Gastrocnemius medialis (tissue), 4 donors: Measurements from ENCODE around the gene GPR146. TPM values are rescaled to one million over a fixed set of nuclear protein-coding genes. Genes with fewer than 3 reads are reported as not detected.

ENCODE experiments used
- ATAC-seq, 2 donors: fragments of 150-250 bp; one replicate each; pipeline ENCODE4 v1.9.1; 2016
- DNase-seq, 2 donors: peaks; one replicate each; pipeline ENCODE4 v3.0.0-alpha.2; 2019
- H3K27ac ChIP-seq, 4 donors: fragments of 200-600 bp; sonication (generic); 1 replicate in 1 of 4; 2 replicates in 3 of 4; pipeline ENCODE4 v1.5.1; 2016 to 2018; ENCODE audit warnings: mild to moderate bottlenecking in 2 of 4, moderate library complexity in 1 of 4
- H3K27me3 ChIP-seq, 3 donors: fragments of 200-600 bp; sonication (generic) in 2 of 3; 1 replicate in 1 of 3; 2 replicates in 2 of 3; pipeline versions ENCODE4 v1.5.1 to v1.6.0; 2016 to 2019; ENCODE audit warnings: mild to moderate bottlenecking in 1 of 3, moderate library complexity in 1 of 3
- H3K36me3 ChIP-seq, 2 donors: fragments of 200-600 bp; sonication (generic) in 1 of 2; one replicate each; pipeline ENCODE4 v1.5.1; 2017 to 2018
- H3K4me1 ChIP-seq, 2 donors: fragments of 200-600 bp; sonication (generic) in 1 of 2; one replicate each; pipeline ENCODE4 v1.5.1; 2016 to 2017; ENCODE audit warnings: mild to moderate bottlenecking in 2 of 2
- H3K4me3 ChIP-seq, 4 donors: fragments of 200-600 bp; sonication (generic) in 3 of 4; 1 replicate in 1 of 4; 2 replicates in 3 of 4; pipeline ENCODE4 v1.5.1; 2016 to 2019; ENCODE audit warnings: mild to moderate bottlenecking in 2 of 4
- H3K9me3 ChIP-seq, 3 donors: fragments of 200-600 bp; sonication (generic) in 2 of 3; 1 replicate in 1 of 3; 2 replicates in 2 of 3; pipeline ENCODE4 v1.5.1; 2016 to 2019
- POLR2A ChIP-seq, 2 donors: fragments of 450-650 bp; IDR thresholded peaks; one replicate each; pipeline ENCODE4 v1.6.1; 2017; ENCODE audit warnings: antibody characterized with exemption in 2 of 2, mild to moderate bottlenecking in 2 of 2, moderate library complexity in 2 of 2
- in situ Hi-C, 4 donors: fragments of 200-750 bp; cut with MboI; loops; one replicate each; pipeline versions ENCODE4 v1.15.0 to v1.8.0; 2017; ENCODE audit warnings: low sequenced_read_pairs in 4 of 4
- intact Hi-C: fragments of 100-400 bp; cut with DNase I; formaldehyde crosslinking; loops from one replicate; pipeline ENCODE4 v1.15.1; 2023; ENCODE audit warnings: low total_unique reads
- total RNA-seq, 4 donors: library from RNA; depleted of rRNA; stranded (reverse); fragments of >200 nt; gene quantifications; one replicate each; pipeline versions ENCODE4 v1.1.0 to v1.2.3, GENCODE V29; 2016
- TF ChIP-seq, protein P1 (sequence below), 5 experiments: fragments of 450-650 bp in 3 of 5; fragments of 200-600 bp in 2 of 5; sonication (generic) in 2 of 5; IDR thresholded peaks in 4 of 5; conservative IDR thresholded peaks in 1 of 5; 1 replicate in 4 of 5; 2 replicates in 1 of 5; pipeline ENCODE4 v1.5.1; 2016 to 2019; ENCODE audit warnings: antibody characterized with exemption in 5 of 5, mild to moderate bottlenecking in 3 of 5, moderate library complexity in 3 of 5

GPR146 gene
- total RNA-seq, 4 donors from 2014 or later: 23.3 to 43.8 (median 29.5) TPM

DNA sequence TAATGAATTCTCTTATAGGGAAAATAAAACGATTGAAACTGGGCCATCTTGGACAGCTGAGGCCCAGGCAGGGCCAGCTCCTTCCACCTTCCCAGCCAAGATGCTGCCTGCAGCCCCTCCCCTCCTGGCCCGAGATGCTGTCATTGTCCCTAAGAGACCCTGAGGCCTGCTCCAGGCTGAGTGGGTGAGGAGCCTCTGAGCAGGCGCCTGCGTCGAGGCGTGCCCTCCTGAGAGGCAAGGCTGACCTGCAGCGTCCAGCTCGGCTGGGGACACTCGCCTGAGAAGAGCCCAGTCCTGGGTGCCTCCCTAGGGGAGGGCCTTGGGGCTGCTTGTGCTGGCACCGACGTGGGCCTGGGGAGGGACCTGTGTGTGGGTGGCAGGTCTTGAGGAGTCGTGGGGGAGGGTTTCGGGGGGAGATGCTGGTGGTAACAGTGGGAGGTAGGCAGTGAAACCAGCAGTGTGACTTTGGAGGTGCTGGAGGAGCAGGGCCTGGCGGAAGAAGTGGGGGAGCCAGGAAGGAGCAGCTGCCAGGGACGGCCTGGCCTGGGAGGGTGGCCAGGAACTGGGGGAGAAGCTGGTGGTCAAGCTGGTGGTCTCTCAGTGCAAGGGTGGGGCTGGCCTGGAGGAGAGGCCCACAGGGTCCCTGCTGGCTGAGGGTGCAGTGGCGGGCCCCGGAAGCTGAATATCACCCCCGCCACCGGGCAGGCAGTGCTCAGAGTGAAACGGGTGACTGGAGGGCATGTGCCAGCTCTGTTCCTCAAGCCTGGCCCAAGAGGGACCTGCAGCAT is 7.9 kb downstream of the GPR146 start:
- Histone ChIP-seq H3K27me3 (no peaks in the 10 kb centered on the region), H3K4me3 (no peak overlapping the region), H3K9me3 (no peaks in the 10 kb centered on the region), H3K27ac (peak overlapping the region in 3 of 4 donors; percentile 65 to 73 (median 70)), H3K36me3 (no peaks in the 10 kb centered on the region), H3K4me1 (peaks cover 49 to 58% of the 10 kb centered on the region in 2 donors)
- DNase-seq (no peak), ATAC-seq (no peak)
- intact Hi-C loops: no loop called here
- in situ Hi-C loops: no loop called here
- TF ChIP-seq, protein P1, sequence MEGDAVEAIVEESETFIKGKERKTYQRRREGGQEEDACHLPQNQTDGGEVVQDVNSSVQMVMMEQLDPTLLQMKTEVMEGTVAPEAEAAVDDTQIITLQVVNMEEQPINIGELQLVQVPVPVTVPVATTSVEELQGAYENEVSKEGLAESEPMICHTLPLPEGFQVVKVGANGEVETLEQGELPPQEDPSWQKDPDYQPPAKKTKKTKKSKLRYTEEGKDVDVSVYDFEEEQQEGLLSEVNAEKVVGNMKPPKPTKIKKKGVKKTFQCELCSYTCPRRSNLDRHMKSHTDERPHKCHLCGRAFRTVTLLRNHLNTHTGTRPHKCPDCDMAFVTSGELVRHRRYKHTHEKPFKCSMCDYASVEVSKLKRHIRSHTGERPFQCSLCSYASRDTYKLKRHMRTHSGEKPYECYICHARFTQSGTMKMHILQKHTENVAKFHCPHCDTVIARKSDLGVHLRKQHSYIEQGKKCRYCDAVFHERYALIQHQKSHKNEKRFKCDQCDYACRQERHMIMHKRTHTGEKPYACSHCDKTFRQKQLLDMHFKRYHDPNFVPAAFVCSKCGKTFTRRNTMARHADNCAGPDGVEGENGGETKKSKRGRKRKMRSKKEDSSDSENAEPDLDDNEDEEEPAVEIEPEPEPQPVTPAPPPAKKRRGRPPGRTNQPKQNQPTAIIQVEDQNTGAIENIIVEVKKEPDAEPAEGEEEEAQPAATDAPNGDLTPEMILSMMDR (IDR thresholded peaks at IDR 0.05 in 4 of 5, conservative IDR thresholded peaks at IDR 0.05 in 1 of 5): no peak
- TF ChIP-seq POLR2A (IDR thresholded peaks at IDR 0.05): no peak

DNA sequence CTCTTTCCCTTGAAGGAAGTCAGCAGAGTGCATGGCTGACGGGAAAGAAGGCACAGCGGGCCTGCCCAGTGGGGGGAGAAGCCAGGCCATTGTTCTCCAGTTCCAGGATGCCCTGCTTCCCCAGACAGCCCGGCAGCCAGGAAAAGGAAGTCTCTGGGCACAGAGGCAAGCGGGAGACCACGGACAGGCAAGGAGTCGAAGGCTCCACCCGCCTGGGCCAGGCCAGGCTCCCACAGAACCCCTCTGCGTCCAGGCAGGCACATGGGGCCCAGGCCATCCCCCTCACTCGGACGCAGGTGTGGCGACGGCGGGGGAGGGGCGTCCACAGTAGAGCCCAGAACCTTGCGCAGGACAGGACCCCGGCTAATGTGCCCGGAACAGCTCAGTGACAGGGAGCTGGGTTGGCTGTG is 8.7 kb downstream of the GPR146 start:
- H3K4me3 ChIP-seq: no peak overlapping the region
- peaks cover 46 to 58% of the 10 kb centered on the region in 2 donors for H3K4me1 ChIP-seq
- H3K27ac ChIP-seq: peak overlapping the region; percentile 47 to 73 (median 68)
- peaks cover 0 to 3% of the 10 kb centered on the region in 2 donors for H3K36me3 ChIP-seq
- intact Hi-C loops (no loop called here), in situ Hi-C loops (no loop called here)
- TF ChIP-seq POLR2A (IDR thresholded peaks at IDR 0.05): no peak
- TF ChIP-seq, protein P1 (IDR thresholded peaks at IDR 0.05 in 4 of 5, conservative IDR thresholded peaks at IDR 0.05 in 1 of 5): no peak
- no peak for DNase-seq
- ATAC-seq: peak in 1 of 2 donors; percentile 19
- no peaks in the 10 kb centered on the region for H3K9me3 ChIP-seq
- no peaks in the 10 kb centered on the region for H3K27me3 ChIP-seq

DNA sequence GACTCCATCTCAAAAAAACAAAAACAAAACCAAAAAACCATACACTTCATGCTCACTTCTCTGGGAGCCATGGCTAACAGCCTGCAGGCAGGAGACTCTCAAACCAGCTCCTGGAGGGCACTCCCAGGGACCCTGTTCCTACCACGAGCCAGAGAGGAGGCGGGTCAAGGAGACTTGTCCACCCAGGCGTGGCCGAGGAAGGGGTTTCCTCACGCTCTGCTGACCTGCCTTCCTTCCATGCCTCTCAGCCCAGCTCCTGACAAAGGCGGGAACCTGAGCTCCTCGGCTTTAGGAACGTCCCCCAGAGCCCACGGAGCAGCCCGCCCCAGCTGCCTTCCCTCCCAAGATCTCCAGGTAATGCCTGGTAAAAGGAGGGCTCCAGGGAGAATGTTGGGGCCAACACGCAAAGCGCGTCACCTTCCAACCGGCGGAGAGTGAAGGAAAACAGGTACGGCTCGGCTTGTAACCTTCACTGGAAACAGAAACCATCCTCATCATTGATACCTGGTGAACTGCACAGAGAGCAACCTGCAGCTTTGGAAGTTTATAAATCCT is 9.5 kb downstream of the GPR146 start:
- TF ChIP-seq POLR2A (IDR thresholded peaks at IDR 0.05): no peak
- TF ChIP-seq, protein P1 (IDR thresholded peaks at IDR 0.05 in 4 of 5, conservative IDR thresholded peaks at IDR 0.05 in 1 of 5): no peak
- H3K36me3 ChIP-seq: peaks cover 0 to 4% of the 10 kb centered on the region in 2 donors
- peaks cover 39 to 58% of the 10 kb centered on the region in 2 donors for H3K4me1 ChIP-seq
- H3K27me3 ChIP-seq: no peaks in the 10 kb centered on the region
- peak overlapping the region in 3 of 4 donors; percentile 65 to 73 (median 70) for H3K27ac ChIP-seq
- H3K9me3 ChIP-seq: no peaks in the 10 kb centered on the region
- in situ Hi-C loops (no loop called here), intact Hi-C loops (no loop called here)
- no peak for DNase-seq
- no peak for ATAC-seq
- no peak overlapping the region for H3K4me3 ChIP-seq

DNA sequence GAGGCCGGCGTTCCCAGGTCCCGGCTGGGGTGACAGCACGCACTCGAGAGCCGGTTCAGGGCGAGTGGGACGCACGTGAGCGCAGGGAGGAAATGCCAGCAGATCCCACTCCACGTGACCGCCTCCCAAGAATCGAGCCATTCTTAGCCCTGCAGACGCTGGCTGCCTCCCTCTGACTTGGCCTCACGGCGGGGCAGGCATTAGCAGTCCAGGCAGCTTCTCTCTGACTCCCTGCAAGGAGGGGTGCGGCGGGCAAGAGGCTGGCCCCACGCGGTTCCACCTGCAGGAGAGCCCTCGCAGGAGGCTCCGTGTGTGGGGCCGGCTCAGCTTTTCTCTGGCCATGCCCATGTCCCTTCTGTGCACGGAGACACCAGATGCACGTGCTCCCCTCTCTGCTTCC is 10.1 kb downstream of the GPR146 start:
- TF ChIP-seq POLR2A (IDR thresholded peaks at IDR 0.05): no peak
- TF ChIP-seq, protein P1 (IDR thresholded peaks at IDR 0.05 in 4 of 5, conservative IDR thresholded peaks at IDR 0.05 in 1 of 5): no peak
- intact Hi-C loops: no loop called here
- peak overlapping the region in 1 of 4 donors; percentile 42 for H3K4me3 ChIP-seq
- H3K4me1 ChIP-seq: peaks cover 33 to 52% of the 10 kb centered on the region in 2 donors
- H3K27me3 ChIP-seq: no peaks in the 10 kb centered on the region
- H3K9me3 ChIP-seq: no peaks in the 10 kb centered on the region
- no peak for ATAC-seq
- H3K36me3 ChIP-seq: peaks cover 0 to 4% of the 10 kb centered on the region in 2 donors
- peak overlapping the region in 3 of 4 donors; percentile 65 to 73 (median 70) for H3K27ac ChIP-seq
- in situ Hi-C loops: no loop called here
- no peak for DNase-seq
